ENCODE results near the gene GAK.

The GAK gene

GRCh38 chr4:827209-828081 lies 104.7 kb downstream of the GAK start:
- DNase-seq = no peak

GRCh38 chr4:826508-827208 lies 105.5 kb downstream of the GAK start:
- no peak for DNase-seq

- no peak for DNase-seq
These were observed 106.2 kb downstream of the GAK start, which contains the start of gene CPLX1 for GRCh38 chr4:825971-826330. Gene CPLX1 (minus strand): TSS chr4:826129. CDS start chr4:824522, 1,607 bp downstream.

- no peak for DNase-seq
These were observed 106.8 kb downstream of the GAK start for GRCh38 chr4:825063-825970.

- DNase-seq = no peak
These were observed 107.6 kb downstream of the GAK start for GRCh38 chr4:824461-825062.

- DNase-seq = no peak
These were observed 108.2 kb downstream of the GAK start for GRCh38 chr4:823761-824460.

- DNase-seq = no peak
These were observed 108.8 kb downstream of the GAK start for GRCh38 chr4:823176-823760.

- no peak for DNase-seq
These were observed 109.5 kb downstream of the GAK start for GRCh38 chr4:822361-823175.

- no peak for DNase-seq
These were observed 110.5 kb downstream of the GAK start for GRCh38 chr4:821631-822030.

GRCh38 chr4:821181-821591 lies 110.9 kb downstream of the GAK start:
- no peak for DNase-seq

- no peak for DNase-seq
These were observed 111.6 kb downstream of the GAK start for GRCh38 chr4:820230-821172.

- DNase-seq = no peak
These were observed 112.5 kb downstream of the GAK start for GRCh38 chr4:819401-820229.

- DNase-seq = no peak
These were observed 113.8 kb downstream of the GAK start for GRCh38 chr4:818106-818921.

- no peak for DNase-seq
These were observed 116.5 kb downstream of the GAK start for GRCh38 chr4:815464-816146.

GRCh38 chr4:814312-814850 lies 117.7 kb downstream of the GAK start:
- DNase-seq = no peak

GRCh38 chr4:813900-814299 lies 118.2 kb downstream of the GAK start:
- no peak for DNase-seq

Data from hippocampal formation (tissue), 2 donors.